Breast epithelium (tissue), 3 donors: ENCODE measurements around the gene ZBED4.

Experiments
- CTCF ChIP-seq, 3 donors: fragments of 450-650 bp; IDR thresholded peaks; one replicate each; pipeline ENCODE4 v1.5.1; 2016 to 2017; ENCODE audit warnings: antibody characterized with exemption in 3 of 3, mild to moderate bottlenecking in 3 of 3, moderate library complexity in 3 of 3
- POLR2A ChIP-seq: fragments of 450-650 bp; IDR thresholded peaks from one replicate; pipeline ENCODE4 v1.6.1; 2016; ENCODE audit warnings: antibody characterized with exemption, mild to moderate bottlenecking, moderate library complexity
- POLR2AphosphoS5 ChIP-seq, 3 donors: sonication (generic); formaldehyde crosslinking; IDR thresholded peaks; one replicate each; pipeline ENCODE4 v1.6.1; 2017; ENCODE audit warnings: antibody characterized with exemption in 3 of 3

GRCh38 chr22:49922484-49922883 is 68.8 kb downstream of the ZBED4 start:
- TF ChIP-seq POLR2A (no peak), CTCF (IDR thresholded peaks at IDR 0.05) (no peak), POLR2AphosphoS5 (IDR thresholded peaks at IDR 0.05) (no peak)
